SJCRH30 (cell line): ENCODE results near the gene MUL1. TPM values are rescaled to one million over a fixed set of nuclear protein-coding genes. Genes with fewer than 3 reads are reported as not detected.

Source experiments
- DNase-seq, 2 experiments: peaks; one replicate each; pipeline ENCODE4 v3.0.0-alpha.2; 2015 to 2020
- H3K27ac ChIP-seq: fragments of 250-450 bp; sonication (Bioruptor Pico); 2 replicates; pipeline ENCODE4 v1.5.1; 2020; ENCODE audit warnings: mild to moderate bottlenecking, moderate library complexity
- H3K27me3 ChIP-seq: fragments of 250-450 bp; sonication (Bioruptor Pico); 2 replicates; pipeline ENCODE4 v1.5.1; 2020; ENCODE audit warnings: mild to moderate bottlenecking, moderate library complexity
- H3K36me3 ChIP-seq: fragments of 250-450 bp; sonication (Bioruptor Pico); 2 replicates; pipeline ENCODE4 v1.5.1; 2020; ENCODE audit warnings: mild to moderate bottlenecking, moderate library complexity
- H3K4me1 ChIP-seq: fragments of 250-450 bp; sonication (Bioruptor Pico); 2 replicates; pipeline ENCODE4 v1.5.1; 2020; ENCODE audit warnings: mild to moderate bottlenecking, moderate library complexity
- H3K4me3 ChIP-seq: fragments of 250-450 bp; sonication (Bioruptor Pico); 2 replicates; pipeline ENCODE4 v1.5.1; 2020; ENCODE audit warnings: mild to moderate bottlenecking, moderate library complexity
- H3K9me3 ChIP-seq: fragments of 250-450 bp; sonication (Bioruptor Pico); replicated peaks from 2 replicates; pipeline ENCODE4 v1.5.1; 2020; ENCODE audit warnings: mild to moderate bottlenecking, moderate library complexity
- total RNA-seq: library from RNA; depleted of rRNA; stranded (reverse); fragments of >200 nt; shearing (Covaris generic); gene quantifications from 2 replicates; pipeline ENCODE4 v1.2.3, GENCODE V29; 2014

The MUL1 gene
- total RNA-seq, 1 experiment from 2014 or later = 26.7 TPM

DNA sequence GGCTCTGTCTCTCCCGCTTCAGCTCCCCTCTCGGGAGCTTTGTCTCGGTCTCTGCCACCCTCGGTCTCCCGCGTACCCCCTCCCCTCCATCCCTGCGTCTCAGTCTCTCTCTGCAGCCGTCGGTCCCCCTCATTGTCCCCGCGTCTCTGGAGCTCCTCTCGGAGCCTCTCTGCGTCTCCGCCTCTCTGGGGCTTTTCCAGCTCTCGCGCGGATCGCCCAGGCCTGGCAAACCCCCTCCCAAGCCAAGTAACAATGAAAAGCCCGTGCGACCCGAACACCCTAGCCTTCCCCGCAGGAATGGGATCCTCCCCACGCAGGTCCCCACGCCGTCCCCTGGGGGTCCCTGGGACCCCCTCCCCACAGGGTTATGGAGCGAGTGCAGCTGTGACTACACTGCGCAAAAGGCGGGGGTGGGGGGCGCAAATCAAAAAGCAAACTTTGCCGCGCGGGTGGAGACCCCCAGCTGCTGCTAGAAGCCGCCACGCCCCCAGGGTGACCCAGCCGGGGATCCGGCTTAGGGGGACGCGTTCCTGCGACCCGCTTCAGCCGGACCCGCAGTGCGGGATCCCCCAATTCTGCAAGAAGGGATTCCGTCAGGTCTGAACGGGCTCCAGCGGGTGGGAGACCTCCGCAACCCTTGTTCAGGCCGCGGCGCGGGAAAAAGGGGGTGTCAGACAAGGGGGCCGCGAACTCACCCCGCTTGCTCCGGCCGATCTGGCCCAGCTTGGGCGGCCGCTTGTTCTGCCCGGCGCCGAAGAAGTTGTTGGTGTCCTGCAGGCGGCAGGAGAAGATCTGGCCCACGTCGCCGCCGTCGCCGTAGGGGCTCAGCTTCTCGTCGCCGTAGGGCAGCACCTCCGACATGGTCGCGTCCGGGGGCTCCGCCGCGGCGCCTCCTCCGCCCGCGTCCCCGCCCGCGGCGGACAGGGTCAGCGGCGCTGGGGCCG, 23.2 kb downstream of the MUL1 start:
- Histone ChIP-seq H3K4me3 (peak overlapping the region; percentile 78), H3K27me3 (peaks cover 15% of the 10 kb centered on the region), H3K36me3 (no peaks in the 10 kb centered on the region), H3K27ac (no peak overlapping the region), H3K9me3 (no peaks in the 10 kb centered on the region), H3K4me1 (peaks cover 10% of the 10 kb centered on the region; the same call in 1 of the 2 replicates)
- peak; percentile 24 to 36 for DNase-seq

GRCh38 chr1:20483833-20484518, 24.0 kb downstream of the MUL1 start:
- Histone ChIP-seq H3K9me3 (no peaks in the 10 kb centered on the region), H3K27ac (no peak overlapping the region), H3K4me3 (no peak overlapping the region), H3K4me1 (peaks cover 10% of the 10 kb centered on the region; the same call in 1 of the 2 replicates), H3K36me3 (no peaks in the 10 kb centered on the region), H3K27me3 (peaks cover 11% of the 10 kb centered on the region)
- no peak for DNase-seq

GRCh38 chr1:20483098-20483832, 24.7 kb downstream of the MUL1 start:
- no peak for DNase-seq
- peaks cover 17% of the 10 kb centered on the region for H3K4me1 ChIP-seq
- peaks cover 11% of the 10 kb centered on the region for H3K27me3 ChIP-seq
- H3K27ac ChIP-seq = no peak overlapping the region
- H3K36me3 ChIP-seq = no peaks in the 10 kb centered on the region
- H3K4me3 ChIP-seq = no peak overlapping the region
- no peaks in the 10 kb centered on the region for H3K9me3 ChIP-seq

- Histone ChIP-seq H3K27ac (no peak overlapping the region), H3K27me3 (peaks cover 2% of the 10 kb centered on the region; the same call in 1 of the 2 replicates), H3K4me3 (no peak overlapping the region), H3K9me3 (no peaks in the 10 kb centered on the region), H3K36me3 (no peaks in the 10 kb centered on the region), H3K4me1 (peaks cover 31% of the 10 kb centered on the region)
- no peak for DNase-seq
These were observed 26.1 kb downstream of the MUL1 start for GRCh38 chr1:20481643-20482498.

DNA sequence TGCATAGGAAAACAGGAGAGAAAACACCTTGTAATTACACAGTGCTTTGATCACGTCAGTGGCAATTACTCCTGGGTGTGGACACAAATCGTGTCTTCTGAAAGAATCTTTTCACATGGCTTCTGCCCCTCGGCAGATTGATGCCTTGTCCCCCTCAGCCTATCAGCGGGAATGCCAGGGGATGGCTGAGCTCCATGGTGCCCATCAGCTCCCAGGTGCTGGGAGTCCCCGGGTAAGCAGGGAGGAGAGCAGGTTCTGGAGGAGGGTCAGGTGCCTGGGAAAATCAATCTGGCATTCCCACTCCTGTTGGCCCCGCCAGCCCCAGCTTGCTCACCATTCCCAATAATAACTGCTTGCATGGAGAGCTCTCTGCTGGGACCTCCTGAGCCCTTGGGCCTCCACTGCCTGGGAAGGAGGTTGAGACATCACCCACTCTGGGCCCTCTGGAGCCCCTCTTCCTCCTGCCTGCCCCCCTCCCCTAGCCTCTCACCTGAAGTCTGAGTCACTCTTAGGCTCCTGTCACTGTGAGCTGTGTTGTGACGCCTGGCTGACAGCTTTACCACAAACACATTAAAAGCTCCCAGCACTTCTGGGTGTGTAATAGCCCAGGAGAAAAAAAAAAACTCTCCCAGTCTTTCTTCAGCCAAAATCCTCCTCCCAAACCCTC, 26.9 kb downstream of the MUL1 start:
- no peak for DNase-seq

DNA sequence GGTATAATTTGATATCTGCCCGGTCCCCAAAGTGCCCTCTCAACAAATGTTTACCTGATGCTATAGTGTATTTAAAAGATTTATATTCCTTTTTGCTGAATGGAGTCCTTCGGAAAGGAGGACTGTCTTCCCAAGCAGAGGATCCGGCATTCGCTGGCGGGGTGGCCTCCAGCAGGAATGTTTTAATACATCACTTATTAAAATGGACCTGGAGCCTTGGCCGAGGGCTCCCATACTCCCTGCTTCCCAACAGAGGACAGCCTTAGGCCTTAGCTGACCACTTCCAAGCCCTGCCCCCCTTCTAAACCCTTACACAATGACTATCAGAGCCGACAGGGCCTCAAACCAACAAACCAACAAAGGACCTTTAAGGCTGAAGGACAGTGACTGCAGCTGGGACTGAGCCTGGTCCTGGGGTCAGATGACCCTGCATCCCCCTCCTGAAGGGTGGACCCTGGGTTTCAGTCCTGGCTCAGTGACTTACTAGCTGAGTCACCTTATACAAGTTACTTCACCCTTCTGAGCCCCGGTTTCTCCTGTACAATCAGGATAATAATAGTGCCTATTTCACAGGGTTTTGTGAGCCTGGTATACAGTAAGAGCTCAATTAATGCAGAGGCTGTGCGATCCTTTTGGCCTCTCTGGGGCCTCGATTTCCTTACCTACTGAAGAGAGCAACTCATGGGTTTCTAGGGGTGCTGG, 27.6 kb downstream of the MUL1 start:
- no peaks in the 10 kb centered on the region for H3K27me3 ChIP-seq
- no peak overlapping the region for H3K27ac ChIP-seq
- H3K36me3 ChIP-seq = no peaks in the 10 kb centered on the region
- no peak for DNase-seq
- peaks cover 37% of the 10 kb centered on the region for H3K4me1 ChIP-seq
- H3K9me3 ChIP-seq = no peaks in the 10 kb centered on the region
- no peak overlapping the region for H3K4me3 ChIP-seq

More for the DNA sequence above, 26.9 kb downstream of the MUL1 start:
- H3K27ac ChIP-seq = no peak overlapping the region
- no peaks in the 10 kb centered on the region for H3K9me3 ChIP-seq
- no peaks in the 10 kb centered on the region for H3K27me3 ChIP-seq
- H3K4me1 ChIP-seq = peaks cover 37% of the 10 kb centered on the region
- H3K4me3 ChIP-seq = no peak overlapping the region
- no peaks in the 10 kb centered on the region for H3K36me3 ChIP-seq

DNA sequence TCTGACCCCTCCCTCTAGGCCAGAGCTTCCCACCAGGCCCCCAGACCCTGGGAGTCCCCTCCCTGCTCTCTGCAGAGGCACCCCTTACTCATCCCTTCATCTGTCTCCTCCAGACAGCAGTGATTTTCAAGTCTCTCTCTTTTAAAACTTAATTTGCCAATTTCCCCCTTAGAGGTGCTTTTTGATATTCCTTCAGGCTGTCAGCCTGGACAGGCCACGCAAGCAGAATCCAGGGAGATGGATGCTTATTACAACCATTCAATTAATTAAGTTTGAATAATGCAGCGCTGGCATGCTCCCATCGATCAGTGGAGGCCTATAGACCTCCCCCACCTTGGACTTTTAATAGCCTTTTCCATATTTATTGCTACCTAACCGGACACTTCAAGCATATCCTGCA, 28.1 kb downstream of the MUL1 start:
- no peaks in the 10 kb centered on the region for H3K36me3 ChIP-seq
- no peaks in the 10 kb centered on the region for H3K9me3 ChIP-seq
- H3K4me3 ChIP-seq = no peak overlapping the region
- H3K4me1 ChIP-seq = peaks cover 37% of the 10 kb centered on the region
- H3K27me3 ChIP-seq = no peaks in the 10 kb centered on the region
- H3K27ac ChIP-seq = no peak overlapping the region
- no peak for DNase-seq

GRCh38 chr1:20478057-20478635, 29.8 kb downstream of the MUL1 start:
- Histone ChIP-seq H3K4me1 (peaks cover 30% of the 10 kb centered on the region), H3K27ac (no peak overlapping the region), H3K9me3 (no peaks in the 10 kb centered on the region), H3K27me3 (no peaks in the 10 kb centered on the region), H3K4me3 (no peak overlapping the region), H3K36me3 (no peaks in the 10 kb centered on the region)
- DNase-seq = no peak

DNA sequence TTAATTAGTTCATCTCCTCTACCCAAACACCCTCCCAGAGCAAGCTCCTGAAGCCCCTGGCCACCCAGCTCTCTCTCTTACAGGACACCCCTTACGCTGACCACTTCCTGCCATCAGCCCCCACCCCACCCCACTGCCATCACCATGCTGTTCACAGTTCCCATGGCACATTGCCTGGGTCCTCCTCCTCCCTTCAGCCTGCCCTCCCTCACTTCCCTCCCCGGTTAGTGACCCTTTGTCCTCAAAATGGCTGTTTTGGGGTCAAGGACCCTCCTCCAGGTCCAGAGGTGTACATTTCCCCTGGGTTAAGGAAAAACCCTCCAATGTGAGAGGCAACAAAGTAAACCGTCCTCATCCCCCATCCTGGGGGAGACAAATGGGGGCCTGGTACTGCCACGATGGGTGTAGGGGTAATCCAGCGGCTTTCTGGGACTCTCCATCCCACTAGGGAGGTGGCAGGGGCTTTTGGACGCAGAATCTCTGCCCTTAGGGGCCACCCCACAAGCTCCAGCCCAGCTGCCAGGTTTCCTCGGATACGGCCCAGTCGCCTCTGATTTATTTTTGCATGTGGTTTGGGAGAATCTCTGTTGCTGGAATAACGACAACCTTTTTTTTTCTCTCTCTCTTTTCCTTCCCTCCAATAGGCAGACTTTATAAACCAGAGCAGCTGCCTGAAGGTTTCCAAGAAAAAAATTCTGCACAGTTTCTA, 30.4 kb downstream of the MUL1 start:
- peak overlapping the region; percentile 2; the same call in 1 of the 2 replicates for H3K4me3 ChIP-seq
- H3K27me3 ChIP-seq = no peaks in the 10 kb centered on the region
- peaks cover 28% of the 10 kb centered on the region for H3K4me1 ChIP-seq
- no peaks in the 10 kb centered on the region for H3K36me3 ChIP-seq
- DNase-seq = peak; percentile 63 to 77
- H3K27ac ChIP-seq = peak overlapping the region; percentile 29; the same call in 1 of the 2 replicates
- no peaks in the 10 kb centered on the region for H3K9me3 ChIP-seq

- Histone ChIP-seq H3K4me1 (peaks cover 28% of the 10 kb centered on the region), H3K9me3 (no peaks in the 10 kb centered on the region), H3K36me3 (no peaks in the 10 kb centered on the region), H3K27me3 (no peaks in the 10 kb centered on the region), H3K4me3 (peak overlapping the region; percentile 11; the same call in 1 of the 2 replicates), H3K27ac (no peak overlapping the region)
- peak; percentile 76 to 78 for DNase-seq
These were observed 31.5 kb downstream of the MUL1 start for GRCh38 chr1:20476265-20477038.

DNA sequence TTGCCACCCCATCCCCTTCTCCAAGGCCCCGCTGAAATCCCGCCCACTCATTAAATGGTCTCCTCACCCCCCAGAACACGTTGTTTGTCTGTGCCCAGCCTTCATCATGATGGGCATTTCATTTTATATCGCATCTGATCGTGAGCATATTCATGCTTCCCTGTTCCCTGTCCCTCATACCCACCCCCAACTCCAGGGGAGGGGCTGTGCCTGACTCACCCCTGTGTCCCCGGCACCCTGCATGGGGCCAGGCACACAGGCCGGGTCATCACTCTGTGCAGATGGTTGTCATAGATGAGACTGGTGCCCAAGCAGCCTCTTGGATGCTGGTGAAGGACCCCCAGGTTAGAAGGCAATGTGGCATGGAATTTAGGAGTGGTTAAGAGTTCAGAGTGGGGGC, 33.0 kb downstream of the MUL1 start:
- Histone ChIP-seq H3K36me3 (no peaks in the 10 kb centered on the region), H3K27me3 (no peaks in the 10 kb centered on the region), H3K9me3 (no peaks in the 10 kb centered on the region), H3K4me1 (peaks cover 28% of the 10 kb centered on the region), H3K4me3 (no peak overlapping the region), H3K27ac (no peak overlapping the region)
- DNase-seq = no peak
